AG08395 (cell line): ENCODE results near the gene CALR3.
"Not testable (repeated sequence)": the region's sequence is repeated elsewhere in the genome, so short reads cannot be mapped to it uniquely, and the experiment has no call there.

Experiments
- DNase-seq: peaks from one replicate; pipeline ENCODE4 v3.0.0; 2012; ENCODE audit warnings: mixed read lengths, low spot score

The CALR3 gene

DNA sequence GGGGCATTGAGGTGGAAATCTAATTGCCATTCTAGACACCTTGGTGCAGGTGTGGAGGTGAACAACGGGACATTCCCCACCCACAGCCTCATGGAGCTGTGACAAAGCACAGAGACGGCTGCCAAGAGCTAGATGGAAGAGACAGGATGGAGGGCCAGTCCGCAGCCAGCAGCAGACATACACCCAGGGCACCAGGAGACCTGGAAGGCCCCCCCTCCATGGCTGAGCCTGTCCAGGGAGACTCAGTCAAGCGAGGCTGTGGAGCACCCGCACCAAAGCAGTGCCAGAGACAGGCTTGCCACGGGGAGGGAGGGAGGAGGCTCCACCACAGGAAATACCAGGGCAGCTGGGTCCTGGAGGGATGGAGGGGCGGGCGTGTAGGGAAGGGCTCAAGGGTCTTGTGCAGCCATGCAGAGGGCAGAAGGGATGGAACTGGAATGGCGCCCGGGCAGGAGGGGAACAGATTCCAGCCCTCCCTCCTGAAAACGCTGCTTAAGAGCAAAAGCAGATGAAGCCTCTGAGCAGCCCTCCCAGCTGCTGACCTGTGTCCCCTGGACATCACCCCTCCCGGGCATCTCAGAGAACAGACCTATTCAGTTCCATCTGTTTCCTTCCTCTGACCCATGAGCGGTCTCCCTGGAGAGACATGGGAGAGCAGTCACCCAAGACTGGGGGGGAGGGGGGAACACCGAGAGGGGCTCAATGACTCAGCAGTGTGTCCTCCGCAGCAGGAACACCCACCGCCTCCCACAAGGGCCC lies 38.6 kb downstream of the CALR3 start:
- DNase-seq: peak; percentile 57

DNA sequence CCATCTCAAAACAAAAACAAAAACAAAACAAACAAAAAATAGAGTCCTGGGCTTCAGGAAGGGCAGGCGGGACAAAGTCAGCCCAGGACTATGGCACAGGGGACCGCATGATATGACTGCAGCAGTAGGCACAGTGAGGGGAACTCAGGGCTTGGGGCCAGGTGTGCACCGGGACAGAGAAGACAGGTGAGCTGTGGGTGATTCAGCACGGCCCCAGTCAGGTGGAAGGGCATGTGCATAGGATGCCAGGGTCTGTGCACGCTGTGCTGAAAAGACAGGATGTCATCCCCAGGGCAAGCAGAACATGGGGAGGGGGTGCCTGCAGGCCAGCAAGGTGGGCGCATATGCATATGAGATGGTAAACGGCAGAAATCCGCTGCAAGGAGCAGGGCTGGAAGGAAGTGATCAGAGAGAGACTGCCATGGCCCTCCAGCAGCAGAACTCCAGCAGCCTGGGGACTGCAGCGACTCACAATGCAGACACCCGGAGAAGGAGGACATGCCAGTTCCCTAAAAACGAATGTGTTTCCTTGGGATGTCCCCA lies 39.2 kb downstream of the CALR3 start:
- no peak for DNase-seq

- DNase-seq: no peak
Observed at GRCh38 chr19:16455489-16455888, 40.5 kb downstream of the CALR3 start.

GRCh38 chr19:16454351-16454918 lies 41.5 kb downstream of the CALR3 start:
- no peak for DNase-seq

GRCh38 chr19:16452325-16452724 lies 43.6 kb downstream of the CALR3 start:
- no peak for DNase-seq

DNA sequence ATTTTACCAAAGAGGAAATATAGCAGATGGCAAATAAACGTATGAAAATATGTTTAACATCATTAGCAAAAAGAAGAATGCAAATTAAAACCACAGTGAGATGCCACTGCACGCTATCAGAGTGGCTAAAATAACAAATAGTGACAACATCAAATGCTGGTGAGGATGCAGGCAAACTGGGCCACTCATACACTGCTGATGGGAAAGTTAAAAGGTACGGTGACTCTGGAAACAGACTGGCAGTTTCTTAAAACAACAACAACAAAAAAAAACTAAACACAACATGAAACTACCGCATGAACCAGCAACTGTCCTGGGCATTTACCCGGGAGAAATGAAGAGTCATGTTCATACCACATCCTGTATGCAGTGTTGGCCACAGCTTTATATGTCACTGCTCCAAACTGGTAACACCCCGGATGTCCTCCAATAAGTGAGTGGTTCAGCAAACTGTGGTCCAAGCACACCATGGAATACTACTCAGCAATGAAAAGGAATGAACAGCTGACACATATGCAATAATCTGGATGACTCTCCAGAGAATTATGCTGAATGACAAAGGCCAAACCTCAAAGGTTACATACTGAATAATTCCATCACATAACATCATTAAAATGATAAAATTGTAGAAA lies 46.5 kb downstream of the CALR3 start:
- no peak for DNase-seq

GRCh38 chr19:16448872-16449271 lies 47.1 kb downstream of the CALR3 start:
- not testable (repeated sequence) for DNase-seq

DNA sequence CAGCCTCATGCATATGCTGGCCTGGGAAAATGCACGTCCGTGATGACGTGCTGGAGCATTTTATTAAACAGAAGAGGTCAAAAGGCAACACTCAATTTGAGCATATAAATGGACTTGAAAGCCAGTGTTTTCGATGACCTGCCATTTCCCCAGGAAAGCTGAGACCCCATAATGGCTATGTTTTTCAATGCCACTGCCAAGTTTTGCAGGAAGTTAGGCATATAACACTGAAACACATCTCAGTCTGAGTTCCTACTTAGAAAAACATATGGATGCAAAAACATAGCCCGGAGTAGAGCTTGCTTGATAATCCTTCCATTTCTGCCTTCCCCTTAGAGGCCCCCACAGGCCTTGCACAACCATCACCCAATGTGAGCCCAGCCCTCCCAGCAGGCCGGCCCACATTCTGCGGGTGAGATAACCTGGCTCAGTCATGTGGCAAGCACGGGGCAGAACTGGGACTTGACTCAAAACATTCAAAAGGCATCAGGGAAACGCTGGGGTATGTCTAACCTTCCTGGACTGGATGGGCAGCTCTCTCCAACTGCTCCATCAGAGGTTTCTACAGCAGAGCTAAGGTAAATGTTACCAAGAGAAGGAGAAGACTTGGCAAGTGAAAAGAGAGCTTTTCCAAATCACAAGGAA lies 49.1 kb downstream of the CALR3 start:
- peak; percentile 87 for DNase-seq

GRCh38 chr19:16446108-16446723 lies 49.8 kb downstream of the CALR3 start:
- DNase-seq: no peak

DNA sequence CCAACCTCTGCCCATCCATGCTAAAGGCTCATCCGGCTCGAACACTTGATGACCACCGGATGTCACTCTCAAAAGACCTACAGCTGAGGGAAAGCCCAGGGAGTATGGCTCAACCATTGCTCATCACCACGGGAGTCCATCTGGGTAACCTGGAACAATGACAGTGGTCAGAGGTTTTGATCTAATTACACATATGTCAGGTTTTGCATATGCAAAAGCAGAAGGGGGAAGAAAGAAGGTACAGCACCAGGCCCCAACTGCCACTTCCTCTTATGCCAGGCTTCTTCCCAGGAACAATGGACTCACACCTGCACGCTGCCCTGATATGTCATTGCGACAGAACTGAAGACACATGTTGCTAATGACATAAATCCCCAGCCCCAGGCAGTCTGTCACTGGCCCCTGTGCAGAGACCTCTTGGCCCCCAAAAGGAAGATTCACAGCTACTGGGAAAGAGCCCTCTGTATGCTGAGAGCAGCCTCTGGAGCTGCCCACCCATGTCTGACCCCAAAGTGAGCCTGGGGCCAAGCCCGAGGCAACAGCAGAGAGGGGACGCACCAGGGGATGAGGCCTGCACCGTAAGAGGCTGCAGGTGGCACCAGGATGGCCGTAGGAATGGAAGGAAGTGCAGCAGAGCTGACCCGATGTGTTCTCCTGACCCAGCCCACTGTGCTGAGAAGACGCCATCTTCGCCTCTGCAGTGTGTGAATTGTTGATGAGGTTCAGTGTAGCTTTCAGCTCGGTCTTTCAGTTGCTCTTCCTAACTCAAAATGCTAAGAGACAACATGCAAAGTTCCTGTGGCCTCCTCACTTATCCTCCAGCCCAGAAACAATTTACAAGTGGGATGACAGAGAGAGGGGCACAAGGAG lies 50.5 kb downstream of the CALR3 start:
- DNase-seq: no peak

GRCh38 chr19:16444269-16444600 lies 51.7 kb downstream of the CALR3 start:
- no peak for DNase-seq

GRCh38 chr19:16442386-16443276 lies 53.3 kb downstream of the CALR3 start:
- no peak for DNase-seq

GRCh38 chr19:16441661-16442162 lies 54.3 kb downstream of the CALR3 start:
- no peak for DNase-seq

DNA sequence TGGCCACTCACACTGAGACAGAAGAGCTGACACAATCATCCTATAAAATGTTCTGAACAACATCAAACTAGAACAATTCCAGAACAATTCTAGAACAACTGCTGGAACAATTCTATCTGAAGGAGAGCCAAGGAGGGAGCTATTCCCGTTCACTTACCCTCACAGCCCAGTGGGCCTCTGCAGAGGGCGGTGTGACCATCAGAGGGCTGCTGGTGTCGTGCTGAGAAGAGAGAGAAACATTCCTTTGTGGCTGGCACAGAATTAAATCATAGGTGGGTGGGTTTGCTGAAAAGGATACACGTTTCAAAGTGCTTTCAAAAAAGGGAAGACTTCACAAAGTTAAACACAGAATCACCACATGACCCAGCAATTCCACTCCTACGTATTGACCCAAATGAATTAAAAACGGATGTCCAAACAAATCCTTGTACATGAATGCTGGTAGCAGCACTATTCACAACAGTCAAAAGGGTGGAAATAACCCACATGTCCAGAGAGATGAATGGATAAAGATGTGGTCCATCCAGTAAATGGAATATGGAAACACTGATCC lies 59.1 kb downstream of the CALR3 start:
- DNase-seq: no peak

- no peak for DNase-seq
Observed at GRCh38 chr19:16435999-16436650, 59.8 kb downstream of the CALR3 start.

DNA sequence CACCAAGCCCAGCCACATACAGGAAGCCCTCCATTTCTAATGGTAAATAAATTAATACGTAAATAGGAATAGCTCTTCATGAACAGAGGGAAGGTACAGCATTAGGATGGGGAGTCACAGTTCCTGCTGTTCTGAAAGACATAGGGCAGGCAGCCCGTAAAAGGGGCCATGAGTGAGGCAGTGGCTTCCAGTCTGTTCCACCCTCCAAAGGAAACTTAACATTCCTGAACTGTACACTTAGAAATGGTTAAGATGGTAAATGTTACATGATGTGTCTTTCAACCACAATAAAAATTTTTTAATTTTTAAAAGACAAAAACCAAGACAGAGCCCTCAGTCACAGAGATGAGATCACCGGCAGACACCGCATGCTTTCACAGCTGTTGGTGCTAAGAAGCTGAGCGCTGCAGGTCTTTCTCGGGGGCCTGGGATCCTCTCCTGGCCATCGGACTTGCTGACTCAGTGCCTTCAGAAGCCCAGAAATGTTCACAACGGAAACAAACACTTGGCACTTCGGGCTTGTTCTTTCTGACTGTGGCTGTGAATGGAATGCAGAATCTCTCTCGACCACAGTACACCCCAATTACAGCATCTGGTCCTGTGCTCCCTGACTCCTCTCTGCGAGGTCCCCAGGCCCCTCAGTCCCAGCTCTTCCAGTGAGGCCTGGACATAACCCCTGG lies 60.6 kb downstream of the CALR3 start:
- peak; percentile 98 for DNase-seq

GRCh38 chr19:16433986-16434385 lies 62.0 kb downstream of the CALR3 start:
- no peak for DNase-seq

DNA sequence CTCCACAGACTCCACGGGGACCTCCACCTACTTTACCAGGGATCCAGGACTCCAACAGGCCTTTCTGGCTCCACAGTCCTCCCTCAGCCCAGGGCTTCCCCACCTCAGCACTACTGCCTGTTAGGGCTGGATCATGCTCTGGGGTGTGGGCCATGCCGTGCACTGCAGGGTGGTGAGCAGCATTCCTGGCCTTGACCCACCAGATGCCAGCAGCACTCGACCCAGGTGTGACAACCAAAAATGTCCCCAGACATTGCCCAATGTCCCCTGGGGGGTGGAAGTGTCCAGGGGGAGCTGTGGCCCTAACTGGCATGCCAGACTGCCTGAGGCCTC lies 66.2 kb downstream of the CALR3 start:
- DNase-seq: no peak
